Left cardiac atrium (tissue), 2 donors: ENCODE data around the gene VAV2. TPM values are rescaled to one million over a fixed set of nuclear protein-coding genes. Genes with fewer than 3 reads are reported as not detected.

Experiments
- total RNA-seq, 2 donors: library from RNA; stranded (reverse); fragmentation: NEBNext Ultra II Directional; extraction: Animal tissue kit (Norgen Biotek cat#: 25700); gene quantifications; one replicate each; pipeline ENCODE4 v1.2.1, GENCODE V29; 2021
- donor health status: DM: no; HTN: yes; CAD: no; lungs with severe emphysema.
- donor health status: DM: yes; HTN: yes; CAD: no.

The VAV2 gene
- total RNA-seq, 2 donors from 2014 or later, result 8.3 to 9.6 TPM

Other genes starting within 250 kb of the VAV2 start
- gene BRD3OS, start 33.2 kb upstream of the VAV2 start, total RNA-seq, result 1 to 10 TPM; 7.0 to 7.9 TPM
- 10 to 100 TPM; 25.5 to 28.0 TPM for gene BRD3, start 75.7 kb upstream of the VAV2 start, total RNA-seq
- 10 to 100 TPM; 16.0 to 20.3 TPM for gene WDR5, start 143.8 kb upstream of the VAV2 start, total RNA-seq
- 100 to 1,000 TPM; 307 to 456 TPM for gene RNU6ATAC, start 172.2 kb upstream of the VAV2 start, total RNA-seq